GM12891 (cell line): ENCODE measurements around the gene C12orf56.

Experiments
- POLR2A ChIP-seq: IDR thresholded peaks from 2 replicates; pipeline ENCODE4 v1.6.1; 2011; ENCODE audit warnings: low read depth, low read length, control low read depth
- POLR2AphosphoS5 ChIP-seq: IDR thresholded peaks from 2 replicates; pipeline ENCODE4 v1.6.1; 2011; ENCODE audit warnings: low read depth, low read length, control low read depth
- TAF1 ChIP-seq: IDR thresholded peaks from 2 replicates; pipeline ENCODE4 v1.6.1; 2011; ENCODE audit warnings: low read depth, low read length, control low read depth

DNA sequence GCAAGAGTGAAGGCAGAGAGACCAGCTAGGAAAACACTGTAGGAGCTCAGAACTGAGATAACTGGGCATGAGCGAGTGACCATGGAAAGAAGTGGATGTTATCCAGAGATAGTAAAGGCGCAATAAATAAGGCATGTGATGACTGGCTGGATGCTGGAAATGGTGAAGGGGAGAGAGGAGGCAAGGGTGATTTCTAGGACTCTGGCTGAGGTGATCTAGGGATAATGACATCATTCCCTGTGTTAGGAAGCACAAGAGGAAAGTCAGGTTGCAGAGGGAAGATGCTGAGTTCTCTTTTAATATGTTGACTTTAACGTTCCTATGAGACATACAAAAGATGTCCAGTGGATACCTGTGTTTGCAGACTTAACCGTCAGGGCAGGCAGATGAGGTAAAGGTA is 78.7 kb downstream of the C12orf56 start:
- TF ChIP-seq POLR2A (no peak), TAF1 (no peak), POLR2AphosphoS5 (no peak)
